Measurements from ENCODE around the gene CASTOR1. TPM values are rescaled to one million over a fixed set of nuclear protein-coding genes. Genes with fewer than 3 reads are reported as not detected.
"Not testable (repeated sequence)": the region's sequence is repeated elsewhere in the genome, so short reads cannot be mapped to it uniquely, and the experiment has no call there.

The CASTOR1 gene
- 10 to 100 TPM in 2 of 3 donors, 1 to 10 TPM in 1; 9.3 to 16.9 (median 11.8) TPM for polyA plus RNA-seq

- peaks cover 22 to 28% of the 10 kb centered on the region in 2 donors for H3K4me1 Mint-ChIP-seq
- no peaks in the 10 kb centered on the region for H3K9me3 Mint-ChIP-seq
- peak within 1 kb of the TSS; percentile 86 to 90 (median 89) for H3K4me3 Mint-ChIP-seq
Measured at GRCh38 chr22:30289141-30289979, at the start of gene CASTOR1. CASTOR1 (minus strand) TSS chr22:30289505; CDS start chr22:30289497, 8 bp downstream.

GRCh38 chr22:30338802-30339201 lies 49.5 kb upstream of the CASTOR1 start:
- H3K4me1 Mint-ChIP-seq, result no peaks in the 10 kb centered on the region
- no peak for DNase-seq
- peaks cover 2 to 5% (median 3%) of the 10 kb centered on the region in 3 donors for H3K27me3 Mint-ChIP-seq (ENCODE audit: low read depth in 3 of 3)
- H3K27ac Mint-ChIP-seq, result no peak overlapping the region
- peaks cover 7 to 68% (median 32%) of the 10 kb centered on the region in 3 donors for H3K36me3 Mint-ChIP-seq
- no peaks in the 10 kb centered on the region for H3K9me3 Mint-ChIP-seq
- no peak overlapping the region for H3K4me3 Mint-ChIP-seq

More at GRCh38 chr22:30289141-30289979, at the start of gene CASTOR1:
- peak within 1 kb of the TSS; percentile 79 to 95 (median 91) for H3K27ac Mint-ChIP-seq
- peak; percentile 81 to 84 (median 84) for DNase-seq
- H3K36me3 Mint-ChIP-seq, result peaks cover 5 to 15% (median 13%) of the 10 kb centered on the region in 3 donors
- H3K27me3 Mint-ChIP-seq (ENCODE audit: low read depth in 3 of 3), result peaks cover 0 to 4% (median 2%) of the 10 kb centered on the region in 3 donors

- Mint-ChIP-seq H3K36me3 (peaks cover 5 to 67% (median 29%) of the 10 kb centered on the region in 3 donors), H3K27ac (peak overlapping the region in 1 of 6 donors; percentile 4)
- H3K4me1 Mint-ChIP-seq; H3K27me3 Mint-ChIP-seq (ENCODE audit: low read depth in 3 of 3); DNase-seq; H3K4me3 Mint-ChIP-seq; H3K9me3 Mint-ChIP-seq: not testable (repeated sequence)
Measured at GRCh38 chr22:30338341-30338740, 49.0 kb upstream of the CASTOR1 start.

GRCh38 chr22:30337461-30337778 lies 48.1 kb upstream of the CASTOR1 start:
- Mint-ChIP-seq H3K27me3 (ENCODE audit: low read depth in 3 of 3) (peaks cover 2 to 5% (median 3%) of the 10 kb centered on the region in 3 donors), H3K27ac (no peak overlapping the region), H3K9me3 (no peaks in the 10 kb centered on the region), H3K4me3 (no peak overlapping the region), H3K36me3 (peaks cover 3 to 60% (median 26%) of the 10 kb centered on the region in 3 donors), H3K4me1 (no peaks in the 10 kb centered on the region)
- no peak for DNase-seq

- peaks cover 2 to 5% (median 5%) of the 10 kb centered on the region in 3 donors for H3K27me3 Mint-ChIP-seq (ENCODE audit: low read depth in 3 of 3)
- peaks cover 3 to 58% (median 26%) of the 10 kb centered on the region in 3 donors for H3K36me3 Mint-ChIP-seq
- H3K27ac Mint-ChIP-seq, result peak overlapping the region in 1 of 6 donors; percentile 39
- H3K4me1 Mint-ChIP-seq, result no peaks in the 10 kb centered on the region
- no peak overlapping the region for H3K4me3 Mint-ChIP-seq
- DNase-seq, result no peak
- H3K9me3 Mint-ChIP-seq, result no peaks in the 10 kb centered on the region
Measured at GRCh38 chr22:30336752-30337460, 47.6 kb upstream of the CASTOR1 start.

GRCh38 chr22:30335236-30335635 lies 45.9 kb upstream of the CASTOR1 start:
- no peaks in the 10 kb centered on the region for H3K4me1 Mint-ChIP-seq
- peaks cover 6 to 50% (median 23%) of the 10 kb centered on the region in 3 donors for H3K36me3 Mint-ChIP-seq
- peak overlapping the region in 1 of 6 donors; percentile 7 for H3K27ac Mint-ChIP-seq
- no peak overlapping the region for H3K4me3 Mint-ChIP-seq
- peaks cover 0 to 5% (median 2%) of the 10 kb centered on the region in 3 donors for H3K27me3 Mint-ChIP-seq (ENCODE audit: low read depth in 3 of 3)
- DNase-seq, result no peak
- H3K9me3 Mint-ChIP-seq, result no peaks in the 10 kb centered on the region

- H3K36me3 Mint-ChIP-seq, result peaks cover 6 to 44% (median 17%) of the 10 kb centered on the region in 3 donors
- H3K4me3 Mint-ChIP-seq, result no peak overlapping the region
- H3K27me3 Mint-ChIP-seq (ENCODE audit: low read depth in 3 of 3), result peaks cover 0 to 5% (median 2%) of the 10 kb centered on the region in 3 donors
- no peaks in the 10 kb centered on the region for H3K9me3 Mint-ChIP-seq
- H3K27ac Mint-ChIP-seq, result no peak overlapping the region
- no peaks in the 10 kb centered on the region for H3K4me1 Mint-ChIP-seq
- DNase-seq, result no peak
Measured at GRCh38 chr22:30334646-30335045, 45.3 kb upstream of the CASTOR1 start.

GRCh38 chr22:30333707-30334087 lies 44.4 kb upstream of the CASTOR1 start:
- no peaks in the 10 kb centered on the region for H3K9me3 Mint-ChIP-seq
- H3K27me3 Mint-ChIP-seq (ENCODE audit: low read depth in 3 of 3), result peaks cover 0 to 5% (median 2%) of the 10 kb centered on the region in 3 donors
- no peak for DNase-seq
- H3K27ac Mint-ChIP-seq, result peak overlapping the region in 2 of 6 donors; percentile 39 to 40
- peaks cover 6 to 39% (median 13%) of the 10 kb centered on the region in 3 donors for H3K36me3 Mint-ChIP-seq
- H3K4me1 Mint-ChIP-seq, result no peaks in the 10 kb centered on the region
- H3K4me3 Mint-ChIP-seq, result no peak overlapping the region

- Mint-ChIP-seq H3K27me3 (ENCODE audit: low read depth in 3 of 3) (peaks cover 0 to 5% (median 2%) of the 10 kb centered on the region in 3 donors), H3K4me1 (no peaks in the 10 kb centered on the region), H3K9me3 (no peaks in the 10 kb centered on the region), H3K27ac (peak overlapping the region in 3 of 6 donors; percentile 22 to 35 (median 23)), H3K4me3 (no peak overlapping the region), H3K36me3 (peaks cover 4 to 34% (median 10%) of the 10 kb centered on the region in 3 donors)
- DNase-seq, result no peak
Measured at GRCh38 chr22:30332994-30333706, 43.8 kb upstream of the CASTOR1 start.

- H3K36me3 Mint-ChIP-seq, result peaks cover 4 to 34% (median 6%) of the 10 kb centered on the region in 3 donors
- H3K27me3 Mint-ChIP-seq (ENCODE audit: low read depth in 3 of 3), result peaks cover 0 to 5% (median 2%) of the 10 kb centered on the region in 3 donors
- DNase-seq, result no peak
- peak overlapping the region in 1 of 6 donors; percentile 23 for H3K27ac Mint-ChIP-seq
- peaks cover 2 to 3% of the 10 kb centered on the region in 2 donors for H3K4me1 Mint-ChIP-seq
- no peaks in the 10 kb centered on the region for H3K9me3 Mint-ChIP-seq
- H3K4me3 Mint-ChIP-seq, result no peak overlapping the region
Measured at GRCh38 chr22:30332551-30332950, 43.2 kb upstream of the CASTOR1 start.

GRCh38 chr22:30328466-30329049 lies 39.3 kb upstream of the CASTOR1 start:
- Mint-ChIP-seq H3K27ac (peak overlapping the region in 1 of 6 donors; percentile 60), H3K9me3 (no peaks in the 10 kb centered on the region), H3K27me3 (ENCODE audit: low read depth in 3 of 3) (peaks cover 2 to 6% (median 5%) of the 10 kb centered on the region in 3 donors), H3K36me3 (peaks cover 3 to 10% (median 4%) of the 10 kb centered on the region in 3 donors), H3K4me3 (peak overlapping the region in 1 of 5 donors; percentile 10), H3K4me1 (peaks cover 36% of the 10 kb centered on the region in 2 donors)
- no peak for DNase-seq

- peaks cover 42% of the 10 kb centered on the region in 2 donors for H3K4me1 Mint-ChIP-seq
Measured at GRCh38 chr22:30327864-30328345, 38.6 kb upstream of the CASTOR1 start.

More at GRCh38 chr22:30327864-30328345, 38.6 kb upstream of the CASTOR1 start:
- no peak for DNase-seq
- peaks cover 2 to 6% (median 5%) of the 10 kb centered on the region in 3 donors for H3K27me3 Mint-ChIP-seq (ENCODE audit: low read depth in 3 of 3)
- H3K4me3 Mint-ChIP-seq, result peak overlapping the region in 3 of 5 donors; percentile 59 to 74 (median 69)
- H3K9me3 Mint-ChIP-seq, result no peaks in the 10 kb centered on the region
- peaks cover 3 to 11% (median 7%) of the 10 kb centered on the region in 3 donors for H3K36me3 Mint-ChIP-seq
- peak overlapping the region; percentile 72 to 91 (median 87) for H3K27ac Mint-ChIP-seq
